Kidney glomerular epithelial cell (primary cell): Measurements from ENCODE around the gene ANKRD50.

Source experiments
- DNase-seq: peaks from one replicate; lab custom pipeline; 2025; lab: John Stamatoyannopoulos, UW

The ANKRD50 gene

DNA sequence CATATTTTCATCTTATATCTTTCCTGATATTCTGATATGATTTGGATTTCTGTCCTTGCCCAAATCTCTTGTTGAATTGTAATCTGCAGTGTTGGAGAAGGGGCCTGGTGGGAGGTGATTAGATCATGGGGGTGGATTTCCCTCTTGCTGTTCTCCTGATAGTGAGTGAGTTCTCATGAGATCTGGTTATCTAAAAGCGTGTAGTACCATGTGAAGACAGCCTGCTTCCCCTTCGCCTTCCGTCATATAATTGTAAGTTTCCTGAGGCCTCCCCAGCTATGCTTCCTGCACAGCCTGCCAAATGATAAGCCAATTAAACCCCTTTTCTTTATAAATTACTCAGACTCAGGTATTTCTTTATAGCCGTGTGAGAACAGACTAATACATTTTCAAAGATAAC lies 77.2 kb downstream of the ANKRD50 start:
- DNase-seq: no peak

DNA sequence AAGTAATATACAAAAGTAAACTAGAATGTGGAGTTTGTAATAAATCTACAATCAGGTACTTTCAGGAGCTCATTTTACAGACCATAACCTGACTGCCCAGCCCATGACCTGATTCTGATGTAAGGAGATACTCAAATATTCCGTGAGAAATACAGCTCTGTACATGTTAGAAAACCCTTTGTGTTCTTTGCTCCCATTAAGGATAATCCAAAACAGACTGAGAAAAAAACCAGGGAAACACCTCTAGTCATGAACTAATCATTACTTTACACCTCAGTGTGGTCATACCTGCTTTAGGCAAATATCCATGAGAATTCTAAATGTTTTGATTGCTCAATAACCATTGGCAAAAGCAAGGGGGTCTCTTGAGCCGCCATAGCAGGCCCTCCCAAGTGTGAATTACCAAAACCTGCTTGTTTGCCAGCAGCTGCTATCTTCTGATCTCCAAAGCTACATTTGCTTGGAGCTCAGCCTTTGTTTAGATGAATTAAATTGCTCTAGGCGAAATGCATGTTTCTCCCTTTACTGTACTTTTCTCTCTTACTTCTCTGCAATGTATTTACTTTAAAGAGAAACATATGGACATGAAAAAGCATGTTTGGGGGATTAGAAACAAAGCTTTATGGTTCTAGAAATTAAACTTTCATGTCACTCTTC lies 79.1 kb downstream of the ANKRD50 start:
- no peak for DNase-seq

DNA sequence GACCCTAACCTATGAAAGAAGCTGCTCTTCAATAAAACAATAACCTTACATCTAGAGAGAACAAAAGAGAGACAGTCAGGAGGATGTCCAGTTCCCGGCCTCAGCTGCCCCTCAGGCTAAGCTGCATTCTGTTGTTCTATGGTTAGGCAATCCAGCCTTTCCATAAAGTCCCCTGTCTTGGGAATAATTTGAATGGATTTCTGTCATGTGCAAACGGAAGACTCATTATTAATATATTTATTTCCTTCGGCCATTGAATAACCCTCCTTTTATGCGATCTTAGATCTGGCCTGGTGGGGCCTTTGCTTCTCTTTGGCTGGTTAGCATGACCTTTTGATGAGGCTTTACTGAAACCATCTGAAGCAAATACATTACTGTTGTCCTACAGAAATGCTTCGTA lies 80.1 kb downstream of the ANKRD50 start:
- no peak for DNase-seq

DNA sequence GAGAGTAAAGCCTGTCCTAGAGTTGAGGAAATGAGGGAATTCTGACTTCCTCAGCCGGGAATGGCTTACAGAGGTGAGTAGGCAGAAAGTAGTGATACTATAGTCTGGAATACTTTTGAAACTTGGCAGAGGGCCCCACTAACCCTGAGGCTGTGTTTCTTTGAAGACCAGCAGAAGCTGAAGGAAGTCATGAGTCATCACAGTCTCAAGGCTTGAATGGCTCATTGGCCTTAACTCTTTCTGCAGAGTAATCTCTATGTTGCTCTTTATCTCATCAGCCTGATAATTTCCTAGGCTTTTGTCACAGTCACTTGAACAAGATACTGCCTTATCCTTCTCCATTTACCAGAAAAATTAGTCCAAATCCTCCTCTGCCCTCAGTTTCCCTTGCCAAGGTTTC lies 80.8 kb downstream of the ANKRD50 start:
- peak; percentile 87 for DNase-seq

DNA sequence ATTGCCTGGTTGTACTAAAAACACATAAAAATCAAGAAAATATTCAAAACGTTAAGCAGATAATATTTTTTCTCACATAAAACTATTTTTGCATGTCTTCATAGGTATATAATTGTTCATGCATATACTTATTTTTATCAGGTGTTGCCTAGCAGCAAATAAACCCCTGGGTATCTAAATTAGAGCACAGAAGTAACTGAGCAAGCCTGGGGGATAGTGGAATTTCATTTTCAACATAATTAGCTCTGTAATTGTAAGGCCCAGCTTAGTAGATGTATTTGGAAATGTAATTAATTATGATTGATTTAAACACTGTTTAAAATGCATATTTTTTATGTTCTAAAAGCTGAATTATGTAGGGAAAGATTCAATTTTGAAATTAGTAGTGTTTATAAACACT lies 82.9 kb downstream of the ANKRD50 start:
- no peak for DNase-seq
